Activated CD4-positive, alpha-beta T cell treated with anti-CD3 and anti-CD28 coated beads for 36 hours (primary cell): ENCODE results near the gene MRPL23. TPM values are rescaled to one million over a fixed set of nuclear protein-coding genes. Genes with fewer than 3 reads are reported as not detected.

Experiments
- ATAC-seq: fragments of 200-7000 bp; cut with Tn5 transposase; one replicate; pipeline ENCODE4 v1.10.0; 2021; ENCODE audit warnings: mild to moderate bottlenecking, moderate library complexity
- CTCF ChIA-PET: fragments of 350-600 bp; sonication (Branson Sonifier 250); formaldehyde crosslinking; loops from one replicate; lab custom pipeline; 2021; ENCODE audit warnings: antibody characterized with exemption; lab: Charles Lee
- POLR2A ChIA-PET: fragments of 350-600 bp; sonication (Branson Sonifier 250); formaldehyde crosslinking; loops from one replicate; lab custom pipeline; 2021; ENCODE audit warnings: antibody characterized with exemption, inconsistent platforms; lab: Charles Lee
- DNase-seq: peaks from one replicate; pipeline ENCODE4 v3.0.0-alpha.2; 2020
- H3K27ac Mint-ChIP-seq: one replicate; pipeline ENCODE4 v1.8.0; 2021; ENCODE audit warnings: mixed read lengths
- H3K27me3 Mint-ChIP-seq: one replicate; pipeline ENCODE4 v1.8.0; 2021; ENCODE audit warnings: mixed read lengths
- H3K36me3 Mint-ChIP-seq: one replicate; pipeline ENCODE4 v1.8.0; 2021; ENCODE audit warnings: low read depth, mixed read lengths
- H3K4me1 Mint-ChIP-seq: one replicate; pipeline ENCODE4 v1.8.0; 2021; ENCODE audit warnings: mixed read lengths
- H3K4me3 Mint-ChIP-seq: one replicate; pipeline ENCODE4 v1.8.0; 2021; ENCODE audit warnings: mild to moderate bottlenecking, moderate library complexity, mixed read lengths
- H3K9me3 Mint-ChIP-seq: one replicate; pipeline ENCODE4 v1.8.0; 2021; ENCODE audit warnings: low read depth, mixed read lengths
- intact Hi-C, 2 experiments: fragments of 100-400 bp; cut with DNase I in 1 of 2; cut with micrococcal nuclease in 1 of 2; formaldehyde crosslinking; loops; one replicate each; pipeline versions ENCODE4 v1.14.2 to v1.15.1; 2022 to 2024; cut with DNase I, micrococcal nuclease
- total RNA-seq, 2 experiments: library from RNA; stranded (reverse); gene quantifications; one replicate each; pipeline ENCODE4 v1.2.3, GENCODE V29; 2021

Gene MRPL23
- total RNA-seq, 2 experiments from 2014 or later: 106 to 137 TPM

DNA sequence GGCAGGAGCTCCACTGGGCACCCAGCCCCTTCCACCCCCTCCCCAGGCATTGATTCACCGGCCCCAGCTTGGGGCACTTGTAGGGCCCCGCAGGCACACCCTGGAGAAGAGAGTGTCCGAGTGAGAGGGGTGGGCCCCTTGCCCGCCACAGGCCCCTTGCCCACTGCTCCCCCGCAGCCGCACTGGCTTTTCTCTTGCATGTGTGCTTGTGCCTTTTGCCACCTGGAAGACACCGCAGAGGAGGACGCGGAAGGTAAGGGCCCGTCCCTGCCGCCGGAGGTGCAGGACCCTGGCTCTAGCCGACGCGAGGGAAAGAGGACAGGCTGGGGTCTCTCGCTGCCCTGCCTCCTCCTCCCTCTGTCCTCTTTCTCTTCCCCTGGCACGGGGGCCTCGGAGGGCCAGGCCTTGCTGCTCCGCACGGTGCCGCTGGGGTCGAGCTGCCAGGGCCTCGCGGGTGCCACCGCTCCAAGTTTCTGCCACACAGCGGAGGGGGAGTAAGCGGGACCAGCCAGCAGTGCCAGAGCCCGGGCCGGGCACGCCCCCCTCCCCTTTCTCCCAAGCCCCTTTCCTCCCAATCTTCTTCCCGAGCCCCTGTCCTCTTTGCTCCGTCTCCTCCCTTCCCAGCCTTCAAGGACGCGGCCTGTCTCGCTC lies 18.1 kb upstream of the MRPL23 start:
- ChIA-PET POLR2A (no interaction called here), CTCF (no interaction called here)
- H3K27ac Mint-ChIP-seq: no peak overlapping the region
- no peaks in the 10 kb centered on the region for H3K36me3 Mint-ChIP-seq
- intact Hi-C loops: no loop called here
- no peak for DNase-seq
- peaks cover 9% of the 10 kb centered on the region for H3K27me3 Mint-ChIP-seq
- no peak for ATAC-seq
- H3K4me1 Mint-ChIP-seq: peaks cover 2% of the 10 kb centered on the region
- H3K9me3 Mint-ChIP-seq: no peaks in the 10 kb centered on the region
- no peak overlapping the region for H3K4me3 Mint-ChIP-seq

DNA sequence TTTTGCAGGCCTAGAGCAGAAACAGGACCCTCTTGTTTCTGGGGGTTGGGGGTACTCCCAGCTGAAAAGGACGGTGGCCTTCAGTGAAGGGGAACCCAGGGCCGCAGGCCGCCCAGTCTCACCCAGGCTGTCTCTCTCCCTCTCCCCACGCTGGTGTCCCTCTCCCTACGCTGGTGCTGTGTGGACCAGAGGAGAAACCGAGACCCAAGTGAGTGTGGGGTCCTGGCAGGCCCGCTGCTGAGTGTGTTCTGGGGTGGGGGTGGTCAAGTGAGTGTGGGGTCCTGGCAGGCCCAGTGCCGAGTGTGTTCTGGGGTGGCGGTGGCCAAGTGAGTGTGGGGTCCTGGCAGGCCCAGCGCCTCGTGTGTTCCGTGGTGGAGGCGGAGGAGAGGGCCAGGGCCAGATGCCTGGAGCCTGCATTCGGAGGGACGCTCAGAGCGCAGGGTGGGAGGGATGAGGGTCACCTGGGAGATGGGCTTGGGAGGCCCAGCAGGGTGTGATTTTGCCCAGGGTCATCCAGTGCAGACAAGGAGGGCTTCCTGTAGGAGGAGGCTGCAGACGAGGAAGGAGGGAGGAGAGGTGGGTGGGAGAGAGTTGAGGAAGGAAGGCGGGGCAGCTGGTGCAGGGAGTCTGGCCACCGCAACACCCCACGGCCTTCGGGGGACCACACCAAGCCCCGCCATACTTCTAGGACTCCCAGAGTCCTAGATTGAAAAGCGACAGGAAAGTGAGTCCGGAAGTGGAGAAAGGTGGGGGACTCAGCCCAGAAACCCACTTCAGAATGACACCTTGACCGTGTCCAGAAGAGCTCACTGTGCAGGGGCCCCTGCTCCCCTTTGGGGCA lies 17.3 kb upstream of the MRPL23 start:
- Mint-ChIP-seq H3K27ac (no peak overlapping the region), H3K9me3 (no peaks in the 10 kb centered on the region), H3K4me3 (no peak overlapping the region), H3K36me3 (no peaks in the 10 kb centered on the region), H3K4me1 (peaks cover 2% of the 10 kb centered on the region), H3K27me3 (peaks cover 9% of the 10 kb centered on the region)
- intact Hi-C loops: no loop called here
- no peak for DNase-seq
- ATAC-seq: no peak
- ChIA-PET CTCF (interaction anchor here (1.1 kb wide), 1 partner anchor 107 kb away, joined by 4 read pairs; no protein-coding TSS in a partner anchor), POLR2A (no interaction called here)

GRCh38 chr11:1930462-1930830 lies 16.7 kb upstream of the MRPL23 start:
- Mint-ChIP-seq H3K4me1 (peaks cover 2% of the 10 kb centered on the region), H3K9me3 (no peaks in the 10 kb centered on the region), H3K27me3 (peaks cover 9% of the 10 kb centered on the region), H3K27ac (no peak overlapping the region), H3K36me3 (no peaks in the 10 kb centered on the region), H3K4me3 (no peak overlapping the region)
- ATAC-seq: peak; percentile 47
- ChIA-PET POLR2A (no interaction called here), CTCF (interaction anchor here (1.1 kb wide), 1 partner anchor 106 kb away, joined by 4 read pairs; no protein-coding TSS in a partner anchor)
- intact Hi-C loops: no loop called here
- peak; percentile 3 for DNase-seq

- ChIA-PET POLR2A (no interaction called here), CTCF (interaction anchor here (0.6 to 0.7 kb wide), 2 partner anchors 15 to 222 kb away, joined by 3 to 6 read pairs; no protein-coding TSS in a partner anchor)
- ATAC-seq (no peak), DNase-seq (no peak)
- no peaks in the 10 kb centered on the region for H3K9me3 Mint-ChIP-seq
- no peak overlapping the region for H3K4me3 Mint-ChIP-seq
- H3K4me1 Mint-ChIP-seq: peaks cover 2% of the 10 kb centered on the region
- H3K36me3 Mint-ChIP-seq: no peaks in the 10 kb centered on the region
- peaks cover 9% of the 10 kb centered on the region for H3K27me3 Mint-ChIP-seq
- intact Hi-C loops: no loop called here
- H3K27ac Mint-ChIP-seq: no peak overlapping the region
Observed at GRCh38 chr11:1931341-1932104, 15.6 kb upstream of the MRPL23 start.

GRCh38 chr11:1932105-1932480 lies 15.0 kb upstream of the MRPL23 start:
- DNase-seq (no peak), ATAC-seq (no peak)
- no peak overlapping the region for H3K4me3 Mint-ChIP-seq
- no peak overlapping the region for H3K27ac Mint-ChIP-seq
- ChIA-PET CTCF (no interaction called here), POLR2A (no interaction called here)
- H3K4me1 Mint-ChIP-seq: peaks cover 2% of the 10 kb centered on the region
- H3K27me3 Mint-ChIP-seq: peaks cover 9% of the 10 kb centered on the region
- H3K9me3 Mint-ChIP-seq: no peaks in the 10 kb centered on the region
- no peaks in the 10 kb centered on the region for H3K36me3 Mint-ChIP-seq
- intact Hi-C loops: no loop called here

DNA sequence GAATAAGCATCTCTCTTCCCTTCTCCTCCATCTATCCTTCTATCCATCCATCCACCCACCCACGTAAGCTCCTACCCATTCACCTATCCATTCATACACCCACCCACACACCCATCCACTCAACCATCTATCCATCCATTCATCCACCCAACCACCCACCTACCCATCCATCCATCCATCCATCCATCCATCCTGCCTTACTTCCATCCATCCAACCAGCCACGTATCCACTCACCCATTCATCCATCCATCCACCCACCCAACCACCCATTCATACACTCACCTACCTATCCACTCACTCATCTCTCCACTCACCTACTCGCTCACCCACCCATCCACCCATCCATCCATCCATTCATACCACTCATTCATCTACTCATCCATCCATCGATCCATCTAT lies 14.5 kb upstream of the MRPL23 start:
- ATAC-seq: no peak
- peak; percentile 1 for DNase-seq
- no peaks in the 10 kb centered on the region for H3K9me3 Mint-ChIP-seq
- ChIA-PET CTCF (no interaction called here), POLR2A (no interaction called here)
- intact Hi-C loops: no loop called here
- no peak overlapping the region for H3K27ac Mint-ChIP-seq
- H3K27me3 Mint-ChIP-seq: peaks cover 9% of the 10 kb centered on the region
- no peak overlapping the region for H3K4me3 Mint-ChIP-seq
- H3K36me3 Mint-ChIP-seq: no peaks in the 10 kb centered on the region
- peaks cover 2% of the 10 kb centered on the region for H3K4me1 Mint-ChIP-seq

GRCh38 chr11:1933416-1934334 lies 13.5 kb upstream of the MRPL23 start:
- DNase-seq (peak; percentile 2), ATAC-seq (no peak)
- H3K27ac Mint-ChIP-seq: no peak overlapping the region
- intact Hi-C loops: loop anchor here in 1 of 2 experiments (2.0 kb wide), 1 partner anchor 19 kb away; no protein-coding TSS in a partner anchor
- ChIA-PET POLR2A (interaction anchor here (0.6 kb wide), 1 partner anchor 156 kb away, joined by 3 read pairs; no protein-coding TSS in a partner anchor), CTCF (interaction anchor here (0.5 to 1.5 kb wide), 4 partner anchors 24 to 240 kb away, joined by 3 to 4 read pairs (median 4); no protein-coding TSS in a partner anchor)
- H3K4me1 Mint-ChIP-seq: peaks cover 2% of the 10 kb centered on the region
- no peak overlapping the region for H3K4me3 Mint-ChIP-seq
- peaks cover 9% of the 10 kb centered on the region for H3K27me3 Mint-ChIP-seq
- no peaks in the 10 kb centered on the region for H3K36me3 Mint-ChIP-seq
- no peaks in the 10 kb centered on the region for H3K9me3 Mint-ChIP-seq

- intact Hi-C loops: loop anchor here in 1 of 2 experiments (2.0 kb wide), 1 partner anchor 20 kb away; no protein-coding TSS in a partner anchor
- Mint-ChIP-seq H3K27me3 (peaks cover 9% of the 10 kb centered on the region), H3K9me3 (no peaks in the 10 kb centered on the region), H3K4me1 (peaks cover 5% of the 10 kb centered on the region), H3K27ac (no peak overlapping the region), H3K36me3 (no peaks in the 10 kb centered on the region), H3K4me3 (no peak overlapping the region)
- ChIA-PET CTCF (interaction anchor here (0.5 to 1.5 kb wide), 6 partner anchors 25 to 241 kb away, joined by 3 to 4 read pairs (median 3); no protein-coding TSS in a partner anchor), POLR2A (no interaction called here)
- DNase-seq (peak; percentile 2), ATAC-seq (no peak)
Observed at GRCh38 chr11:1934335-1935155, 12.6 kb upstream of the MRPL23 start.

DNA sequence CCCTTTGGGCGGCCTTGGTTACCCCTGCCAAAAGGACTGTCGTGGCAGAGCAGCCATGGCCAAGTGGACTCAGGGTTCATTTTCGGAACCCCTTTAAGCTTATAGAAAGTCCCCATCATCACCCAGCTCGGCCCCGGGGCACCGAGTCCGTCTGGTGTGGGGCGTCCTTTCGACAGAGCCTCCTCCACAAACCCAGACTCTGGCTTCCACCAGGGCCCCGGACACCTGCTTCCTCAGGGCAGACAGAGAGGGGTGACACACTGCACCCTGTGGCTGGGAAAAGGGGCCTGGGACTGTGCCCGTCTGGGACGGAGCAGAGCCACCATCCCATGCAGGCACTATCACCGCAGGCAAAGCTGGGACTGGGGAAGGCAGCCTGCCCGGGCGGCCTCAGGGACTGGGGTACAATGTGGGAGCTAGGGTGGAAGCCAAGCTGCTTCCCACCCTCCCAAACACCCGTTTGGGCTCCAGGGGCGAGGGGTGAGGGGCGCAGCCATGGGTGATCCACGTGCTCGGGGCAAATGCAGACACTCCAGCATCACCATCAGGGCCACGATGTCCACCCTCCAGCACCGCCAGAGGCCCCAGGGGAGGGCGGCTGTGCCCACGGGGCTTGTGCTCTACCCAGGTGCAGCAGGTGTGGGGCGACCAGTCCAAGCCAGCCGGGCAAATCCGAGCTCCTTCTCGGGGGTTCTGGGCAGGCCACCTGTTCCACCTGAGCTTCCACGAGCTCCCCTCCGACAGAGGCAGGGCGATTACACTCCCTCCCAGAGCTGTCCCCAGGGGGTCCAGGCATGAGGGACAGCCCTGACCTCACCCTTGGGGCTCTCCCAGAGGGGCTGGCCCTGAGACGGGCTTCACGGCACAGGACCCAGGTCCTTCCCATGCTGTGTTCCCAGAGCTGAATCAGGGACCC lies 11.7 kb upstream of the MRPL23 start:
- Mint-ChIP-seq H3K4me3 (no peak overlapping the region), H3K4me1 (peaks cover 10% of the 10 kb centered on the region), H3K27me3 (peaks cover 9% of the 10 kb centered on the region), H3K36me3 (no peaks in the 10 kb centered on the region), H3K27ac (no peak overlapping the region), H3K9me3 (no peaks in the 10 kb centered on the region)
- ChIA-PET CTCF (interaction anchor here (1.1 to 1.4 kb wide), 3 partner anchors 26 to 142 kb away, joined by 3 to 4 read pairs (median 3); no protein-coding TSS in a partner anchor), POLR2A (no interaction called here)
- no peak for ATAC-seq
- intact Hi-C loops: loop anchor here in 1 of 2 experiments (2.0 kb wide), 1 partner anchor 21 kb away; no protein-coding TSS in a partner anchor
- DNase-seq: peak; percentile 2
